ENCODE data around the gene CEP95.
A peak's percentile ranks its signal among the peaks of the same experiment; 100 is the strongest.
"Not testable (repeated sequence)": the region's sequence is repeated elsewhere in the genome, so short reads cannot be mapped to it uniquely, and the experiment has no call there.

The CEP95 gene

GRCh38 chr17:64506576-64507412 lies at the start of gene CEP95:
Gene CEP95, plus strand, starts transcription at chr17:64506977. Its CDS starts 121 bp downstream, at chr17:64507098.
- peak; percentile 87 to 91 for DNase-seq (ENCODE audit: low read depth in 2 of 2)

- no peak for DNase-seq (ENCODE audit: low read depth in 2 of 2)
These were observed 49.6 kb upstream of the CEP95 start for GRCh38 chr17:64457156-64457555.

- DNase-seq (ENCODE audit: low read depth in 2 of 2) = no peak
These were observed 48.0 kb upstream of the CEP95 start for GRCh38 chr17:64458756-64459155.

GRCh38 chr17:64459284-64459747 lies 47.5 kb upstream of the CEP95 start:
- DNase-seq (ENCODE audit: low read depth in 2 of 2) = no peak

- not testable (repeated sequence) for DNase-seq (ENCODE audit: low read depth in 2 of 2)
These were observed 47.0 kb upstream of the CEP95 start for GRCh38 chr17:64459818-64460217.

GRCh38 chr17:64460955-64461354 lies 45.8 kb upstream of the CEP95 start:
- no peak for DNase-seq (ENCODE audit: low read depth in 2 of 2)

GRCh38 chr17:64461788-64462187 lies 45.0 kb upstream of the CEP95 start:
- no peak for DNase-seq (ENCODE audit: low read depth in 2 of 2)

- DNase-seq (ENCODE audit: low read depth in 2 of 2) = no peak
These were observed 40.6 kb upstream of the CEP95 start for GRCh38 chr17:64466019-64466735.

- DNase-seq (ENCODE audit: low read depth in 2 of 2) = not testable (repeated sequence)
These were observed 39.9 kb upstream of the CEP95 start for GRCh38 chr17:64466834-64467233.

GRCh38 chr17:64470625-64471024 lies 36.2 kb upstream of the CEP95 start:
- no peak for DNase-seq (ENCODE audit: low read depth in 2 of 2)

- no peak for DNase-seq (ENCODE audit: low read depth in 2 of 2)
These were observed 35.3 kb upstream of the CEP95 start for GRCh38 chr17:64471440-64471839.

- no peak for DNase-seq (ENCODE audit: low read depth in 2 of 2)
These were observed 34.2 kb upstream of the CEP95 start for GRCh38 chr17:64472564-64472963.

- no peak for DNase-seq (ENCODE audit: low read depth in 2 of 2)
These were observed 28.9 kb upstream of the CEP95 start for GRCh38 chr17:64477849-64478248.

- DNase-seq (ENCODE audit: low read depth in 2 of 2) = no peak
These were observed 25.8 kb upstream of the CEP95 start for GRCh38 chr17:64480951-64481350.

GRCh38 chr17:64484380-64484779 lies 22.4 kb upstream of the CEP95 start:
- no peak for DNase-seq (ENCODE audit: low read depth in 2 of 2)

GRCh38 chr17:64488301-64488700 lies 18.5 kb upstream of the CEP95 start:
- no peak for DNase-seq (ENCODE audit: low read depth in 2 of 2)

GRCh38 chr17:64491034-64491860 lies 15.5 kb upstream of the CEP95 start:
- peak; percentile 22 to 28 for DNase-seq (ENCODE audit: low read depth in 2 of 2)

GRCh38 chr17:64491994-64492393 lies 14.8 kb upstream of the CEP95 start:
- DNase-seq (ENCODE audit: low read depth in 2 of 2) = no peak

- peak in 1 of 2 donors; percentile 37 for DNase-seq (ENCODE audit: low read depth in 2 of 2)
These were observed 14.2 kb upstream of the CEP95 start for GRCh38 chr17:64492481-64493109.

- no peak for DNase-seq (ENCODE audit: low read depth in 2 of 2)
These were observed 12.7 kb upstream of the CEP95 start for GRCh38 chr17:64494121-64494520.

- not testable (repeated sequence) for DNase-seq (ENCODE audit: low read depth in 2 of 2)
These were observed 11.5 kb upstream of the CEP95 start for GRCh38 chr17:64495300-64495699.
